SU-DHL-6 (cell line): Measurements from ENCODE around the gene TBC1D1.

ENCODE experiments used
- CTCF ChIP-seq: fragments of 200-600 bp; sonication (generic); IDR thresholded peaks from one replicate; pipeline ENCODE4 v1.5.1; 2017; ENCODE audit warnings: antibody characterized with exemption, mild to moderate bottlenecking, low read length, moderate library complexity; ENCODE audit not compliant: insufficient read depth, poor library complexity, severe bottlenecking
- EZH2phosphoT487 ChIP-seq: fragments of 200-600 bp; sonication (generic), shearing (Covaris generic); conservative IDR thresholded peaks from 2 replicates; pipeline ENCODE4 v1.6.1; 2018; ENCODE audit warnings: mild to moderate bottlenecking, antibody characterized with exemption, low read length, moderate library complexity, mixed read lengths

- TF ChIP-seq CTCF (no peak), EZH2phosphoT487 (no peak)
Measured at GRCh38 chr4:38099908-38100407, 209.1 kb downstream of the TBC1D1 start.
